Stimulated activated CD8-positive, alpha-beta memory T cell treated with anti-CD3 and anti-CD28 coated beads, Interleukin-4, amount 100 ng/mL, for 4 hours (primary cell): Measurements from ENCODE around the gene NPHP4.
"Not testable (repeated sequence)": the region's sequence is repeated elsewhere in the genome, so short reads cannot be mapped to it uniquely, and the experiment has no call there.

ENCODE experiments used
- DNase-seq, 2 donors: peaks; one replicate each; pipeline ENCODE4 v3.0.0-alpha.2; 2020; ENCODE audit warnings: low read depth in 2 of 2, low spot score in 1 of 2

The NPHP4 gene

GRCh38 chr1:5896706-5897660, 95.2 kb downstream of the NPHP4 start:
- no peak for DNase-seq

DNA sequence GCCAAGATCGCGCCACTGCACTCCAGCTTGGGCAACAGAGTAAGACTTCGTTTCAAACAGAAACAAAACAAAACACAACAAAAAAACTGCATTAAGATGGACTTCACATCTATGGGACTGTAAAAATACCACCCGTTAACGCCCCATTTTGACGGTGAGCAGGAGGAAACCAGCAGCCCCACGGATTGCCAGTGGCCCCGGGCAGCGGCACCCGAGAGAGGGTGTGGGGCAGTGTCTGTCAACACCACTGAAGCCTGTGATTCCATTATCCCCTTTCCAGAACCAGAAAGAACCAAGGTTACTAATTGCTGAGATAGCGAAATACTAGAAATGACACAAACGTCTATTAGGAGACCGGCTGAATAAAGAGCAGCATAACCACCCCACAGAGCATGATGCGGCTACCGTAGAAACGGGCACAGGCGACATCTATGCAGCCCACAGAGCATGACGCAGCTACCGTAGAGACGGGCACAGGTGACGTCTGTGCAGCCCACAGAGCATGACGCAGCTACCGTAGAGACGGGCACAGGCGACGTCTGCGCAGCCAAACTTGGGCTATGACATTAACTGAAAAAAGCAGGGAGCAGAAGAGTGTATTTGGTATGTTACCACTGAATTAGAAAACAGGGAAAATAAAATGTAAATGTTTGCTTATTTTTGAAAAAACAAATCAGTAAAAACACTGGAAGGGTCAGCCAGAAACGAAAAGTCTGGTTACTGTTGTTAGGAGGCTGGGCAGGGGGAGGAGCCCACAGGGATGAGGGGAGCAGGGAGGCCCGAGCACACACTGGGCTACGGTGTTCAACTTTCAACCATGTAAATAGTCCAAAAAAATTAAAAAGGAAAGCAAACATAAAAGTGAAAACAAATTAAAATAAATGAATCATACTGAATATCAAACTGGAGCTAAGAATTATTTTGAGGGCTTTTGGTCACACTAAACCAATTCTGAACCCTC, 96.5 kb downstream of the NPHP4 start:
- DNase-seq, result no peak

GRCh38 chr1:5893699-5894278, 98.4 kb downstream of the NPHP4 start:
- DNase-seq, result not testable (repeated sequence)

GRCh38 chr1:5892329-5892728, 99.9 kb downstream of the NPHP4 start:
- DNase-seq, result no peak

DNA sequence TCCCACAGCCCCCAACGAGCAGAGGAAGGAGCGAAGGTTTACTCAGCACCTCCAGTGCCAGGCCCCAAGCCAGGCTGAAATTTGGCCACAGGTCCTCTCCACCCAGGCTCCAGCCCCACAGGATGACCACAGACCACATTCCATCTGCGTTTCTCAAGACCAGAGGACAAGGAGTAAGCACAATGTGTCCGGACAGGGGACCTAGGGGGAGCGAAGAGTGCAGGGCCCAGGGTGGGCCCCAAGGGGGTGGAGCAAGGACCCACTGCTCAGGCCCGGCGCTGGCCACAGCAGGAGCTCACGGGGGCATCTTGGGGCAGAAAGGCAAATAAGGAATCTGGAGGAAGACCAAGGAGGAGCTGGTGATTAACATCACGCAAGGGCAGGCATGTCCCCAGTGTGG, 100.5 kb downstream of the NPHP4 start:
- DNase-seq, result no peak

DNA sequence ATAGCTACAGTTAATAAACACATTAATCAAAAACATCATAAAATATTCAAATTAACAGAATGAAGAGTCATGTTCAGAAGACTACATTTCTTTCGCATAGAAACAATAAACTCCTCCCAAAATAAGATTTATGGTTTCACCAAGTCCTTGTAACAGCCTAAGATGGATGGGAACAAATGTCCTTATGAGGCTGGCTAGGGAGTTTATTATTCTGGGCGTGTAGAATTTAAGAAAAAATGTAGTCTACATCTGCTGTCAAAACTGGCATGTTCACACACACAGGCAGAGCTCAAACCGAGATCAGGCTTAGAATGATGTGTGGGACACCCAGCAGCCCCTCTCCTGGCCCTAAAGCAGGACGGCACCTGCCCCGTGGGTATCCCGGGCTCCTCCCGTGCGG, 101.1 kb downstream of the NPHP4 start:
- no peak for DNase-seq

DNA sequence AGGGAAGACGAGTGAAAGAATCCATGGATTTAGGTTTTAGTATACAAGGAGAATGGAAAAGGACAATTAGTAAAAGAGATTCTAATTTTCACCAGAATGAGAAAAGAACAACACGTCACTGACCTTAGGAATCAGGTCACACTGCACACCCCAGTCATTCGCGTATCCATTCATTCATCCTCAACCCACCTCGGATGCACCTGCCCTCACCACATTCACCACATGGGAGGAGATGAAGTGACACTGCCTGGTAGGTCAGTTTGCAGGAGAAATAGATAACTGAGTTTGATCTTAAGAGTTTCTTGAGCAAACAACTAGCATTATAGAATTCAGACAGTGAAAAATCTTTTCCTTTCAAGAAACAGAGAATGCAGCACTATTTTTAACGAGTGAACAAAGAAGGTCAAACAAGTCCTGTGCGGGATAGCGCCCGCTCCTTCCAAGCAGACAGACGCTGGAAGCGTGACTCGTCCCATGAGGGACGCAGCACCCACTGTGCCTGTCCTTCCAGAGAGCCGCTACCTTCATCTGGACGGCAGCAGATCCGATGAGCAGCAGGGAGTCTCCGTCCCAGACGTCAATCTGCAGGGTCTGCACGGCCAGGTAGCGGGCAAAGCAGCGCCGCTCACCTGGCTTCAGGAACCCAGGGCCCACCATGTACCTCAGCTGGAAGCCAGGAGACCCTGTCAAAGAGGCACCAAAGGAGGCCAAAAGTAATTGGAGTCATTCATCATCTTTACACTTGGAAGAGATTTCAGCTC, 101.7 kb downstream of the NPHP4 start:
- no peak for DNase-seq

DNA sequence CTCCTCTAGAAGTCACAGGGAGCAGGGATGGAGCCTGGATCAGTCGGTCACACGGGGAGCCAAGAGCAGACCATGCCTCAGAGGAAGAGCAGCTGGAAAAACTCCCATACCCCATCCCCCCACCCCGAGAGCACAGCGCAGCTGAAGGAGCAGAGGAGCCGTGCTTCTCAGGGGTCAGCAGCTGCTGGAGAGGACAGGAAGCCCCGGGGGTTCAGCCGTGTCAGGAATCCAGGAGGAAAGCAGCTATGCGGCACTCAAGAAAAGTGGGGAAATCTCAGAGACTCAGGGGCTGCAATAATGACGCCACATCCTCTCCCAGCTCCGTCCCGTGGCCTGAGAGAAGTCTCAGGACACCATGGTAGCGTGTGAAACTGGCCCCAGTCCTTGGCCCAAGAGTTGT, 102.3 kb downstream of the NPHP4 start:
- DNase-seq, result no peak

GRCh38 chr1:5889462-5889861, 102.8 kb downstream of the NPHP4 start:
- DNase-seq, result no peak

GRCh38 chr1:5888606-5889211, 103.5 kb downstream of the NPHP4 start:
- DNase-seq, result no peak

DNA sequence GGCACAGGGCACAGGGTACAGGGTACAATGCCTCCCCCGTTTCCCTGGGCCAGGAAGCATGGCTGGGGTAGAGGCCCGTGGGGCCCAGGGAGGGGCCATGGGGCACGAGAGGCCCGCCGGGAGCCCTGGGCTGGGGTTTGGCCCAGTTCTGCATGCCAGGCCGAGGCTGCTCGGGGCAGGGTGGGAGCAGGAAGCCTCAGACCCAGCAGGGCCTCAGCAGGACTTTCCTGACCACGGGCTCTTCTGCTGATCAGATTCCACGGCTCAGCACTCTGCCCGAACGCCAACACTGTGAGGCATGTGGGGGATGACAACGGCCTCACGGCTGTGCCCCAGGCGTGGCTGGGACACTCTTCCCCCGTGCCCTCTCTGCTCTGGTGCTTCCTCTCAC, 104.3 kb downstream of the NPHP4 start:
- DNase-seq, result no peak

GRCh38 chr1:5887349-5887970, 104.8 kb downstream of the NPHP4 start:
- DNase-seq, result no peak

GRCh38 chr1:5886541-5887348, 105.5 kb downstream of the NPHP4 start:
- no peak for DNase-seq

- no peak for DNase-seq
These were observed 106.1 kb downstream of the NPHP4 start for GRCh38 chr1:5886140-5886483.

GRCh38 chr1:5885471-5886139, 106.6 kb downstream of the NPHP4 start:
- no peak for DNase-seq

DNA sequence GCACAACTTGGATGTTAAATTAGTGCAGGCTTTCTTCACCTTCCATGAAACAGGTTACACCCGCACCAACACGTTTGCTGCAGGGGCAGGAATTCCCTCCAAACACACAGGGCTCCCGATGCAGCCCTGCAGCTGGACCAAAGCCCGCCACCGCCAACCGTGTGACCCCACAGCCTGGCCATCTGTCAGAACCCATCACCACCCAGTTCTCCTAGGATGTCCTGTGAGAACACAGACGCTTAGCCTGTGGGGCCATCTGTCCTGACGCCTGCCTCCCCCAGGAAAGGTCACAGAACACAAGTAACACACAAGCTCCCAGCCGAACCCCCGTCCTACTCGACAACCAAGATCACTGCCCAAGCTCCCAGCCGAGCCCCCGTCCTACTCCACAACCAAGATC, 108.1 kb downstream of the NPHP4 start:
- no peak for DNase-seq

- no peak for DNase-seq
These were observed 108.8 kb downstream of the NPHP4 start for GRCh38 chr1:5883129-5884048.
